Erythroblast (primary cell): ENCODE data around the gene COL24A1.

Experiments
- GATA1 ChIP-seq: IDR thresholded peaks from 2 replicates; pipeline ENCODE4 v1.6.1; 2011; ENCODE audit warnings: low read depth, mild to moderate bottlenecking, control low read depth, low read length, moderate library complexity
- POLR2A ChIP-seq: IDR thresholded peaks from 2 replicates; pipeline ENCODE4 v1.6.1; 2011; ENCODE audit warnings: mild to moderate bottlenecking, low read length

GRCh38 chr1:85839459-85839858 is 317.1 kb downstream of the COL24A1 start:
- TF ChIP-seq POLR2A: no peak
- no peak for TF ChIP-seq GATA1
